ENCODE data around the gene DAG1. TPM values are rescaled to one million over a fixed set of nuclear protein-coding genes. Genes with fewer than 3 reads are reported as not detected.
A peak's percentile ranks its signal among the peaks of the same experiment; 100 is the strongest.

The DAG1 gene
- total and polyA plus RNA-seq, 7 donors, result 4.2 to 73.4 (median 42.8) TPM

DNA sequence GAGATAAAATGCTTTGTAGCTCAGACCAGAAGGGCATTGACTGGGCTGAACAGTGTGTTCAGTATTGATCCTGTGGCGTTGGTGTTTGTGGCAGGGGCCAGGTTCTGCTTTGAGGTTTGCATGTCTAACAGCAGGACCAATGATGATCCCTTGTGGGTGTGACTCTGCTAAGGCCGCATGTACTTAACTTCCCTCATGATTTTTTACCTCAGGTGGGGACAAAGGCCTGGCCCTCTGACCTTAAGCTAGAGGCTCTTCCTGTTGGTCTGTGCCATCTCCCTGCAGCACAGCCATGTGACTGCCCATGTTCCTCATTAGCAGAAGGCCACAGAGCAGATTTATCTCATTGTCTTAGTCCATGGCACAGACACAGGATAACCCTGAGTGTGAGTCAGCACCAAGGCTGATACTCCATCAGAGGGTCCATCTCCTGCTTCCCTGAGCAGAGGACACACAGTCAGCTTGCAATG is 49.9 kb downstream of the DAG1 start:
- Histone ChIP-seq H3K27me3 (no peaks in the 10 kb centered on the region), H3K27ac (peak overlapping the region in 1 of 4 donors; percentile 13), H3K4me1 (peaks cover 0 to 20% (median 17%) of the 10 kb centered on the region in 4 donors), H3K9me3 (no peaks in the 10 kb centered on the region), H3K4me3 (no peak overlapping the region), H3K36me3 (peaks cover 0 to 58% (median 13%) of the 10 kb centered on the region in 4 donors)
- no peak for DNase-seq
- intact Hi-C loops (cut with DNase I), result no loop called here
- WGBS, 2 donors, result 85 to 88% methylated on average over 2 of the region's 2 CpGs
- TF ChIP-seq POLR2A (IDR thresholded peaks at IDR 0.05), result no peak

DNA sequence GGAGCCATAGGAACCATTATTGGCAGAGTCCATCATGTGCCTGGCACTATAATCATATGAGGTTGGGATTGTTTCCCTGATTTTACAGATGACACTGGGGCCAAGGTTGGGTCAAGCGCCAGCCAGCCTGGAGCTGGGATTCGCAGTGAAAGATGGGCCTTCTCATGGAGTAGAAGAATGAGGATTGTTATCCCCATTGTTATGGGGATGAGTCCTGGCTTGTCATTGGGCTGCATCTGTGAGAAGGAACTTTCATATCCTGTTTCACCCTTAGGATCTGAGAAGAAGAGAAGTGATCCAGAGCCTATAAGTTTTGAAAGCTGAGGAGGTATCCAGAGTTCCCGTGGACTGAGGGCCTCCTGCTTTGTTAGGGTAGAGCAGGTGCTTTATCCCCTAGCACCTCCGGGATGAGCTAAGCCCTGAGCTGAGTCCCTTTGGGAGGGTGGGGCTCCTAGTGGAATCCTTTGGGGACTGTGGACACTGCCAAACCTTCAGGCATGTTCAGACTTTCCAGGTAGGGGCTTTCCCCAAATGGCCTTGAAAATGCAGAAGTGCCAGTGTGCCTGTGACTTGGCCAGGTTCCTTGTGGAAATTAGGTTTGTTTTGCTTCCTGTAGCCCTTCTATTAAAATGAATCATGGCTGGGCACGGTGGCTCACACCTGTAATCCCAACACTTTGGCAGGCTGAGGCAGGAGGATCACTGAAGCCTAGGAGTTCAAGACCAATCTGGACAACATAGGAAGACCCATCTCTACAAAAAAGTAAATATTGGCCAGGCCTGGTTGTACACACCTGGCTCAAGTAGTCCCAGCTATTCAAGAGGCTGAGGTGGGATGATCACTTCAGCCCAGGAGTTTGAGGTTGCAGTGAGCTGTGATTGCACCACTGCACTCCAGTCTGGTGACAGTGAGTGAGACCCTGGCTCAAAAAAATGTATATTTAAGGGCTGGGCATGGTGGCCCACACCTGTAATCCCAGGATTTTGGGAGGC is 54.0 kb downstream of the DAG1 start:
- Histone ChIP-seq H3K4me1 (peaks cover 0 to 9% (median 7%) of the 10 kb centered on the region in 4 donors), H3K27me3 (no peaks in the 10 kb centered on the region), H3K27ac (no peak overlapping the region), H3K36me3 (peaks cover 0 to 25% (median 4%) of the 10 kb centered on the region in 4 donors), H3K9me3 (no peaks in the 10 kb centered on the region), H3K4me3 (no peak overlapping the region)
- 60 to 74% methylated on average over 5 of the region's 5 CpGs for WGBS, 2 donors
- TF ChIP-seq POLR2A (IDR thresholded peaks at IDR 0.05), result no peak
- TF ChIP-seq EP300 (IDR thresholded peaks at IDR 0.05), result no peak
- TF ChIP-seq POLR2AphosphoS5 (IDR thresholded peaks at IDR 0.05), result no peak
- no peak for TF ChIP-seq CTCF (IDR thresholded peaks at IDR 0.05)
- intact Hi-C loops (cut with DNase I), result no loop called here
- no peak for DNase-seq

DNA sequence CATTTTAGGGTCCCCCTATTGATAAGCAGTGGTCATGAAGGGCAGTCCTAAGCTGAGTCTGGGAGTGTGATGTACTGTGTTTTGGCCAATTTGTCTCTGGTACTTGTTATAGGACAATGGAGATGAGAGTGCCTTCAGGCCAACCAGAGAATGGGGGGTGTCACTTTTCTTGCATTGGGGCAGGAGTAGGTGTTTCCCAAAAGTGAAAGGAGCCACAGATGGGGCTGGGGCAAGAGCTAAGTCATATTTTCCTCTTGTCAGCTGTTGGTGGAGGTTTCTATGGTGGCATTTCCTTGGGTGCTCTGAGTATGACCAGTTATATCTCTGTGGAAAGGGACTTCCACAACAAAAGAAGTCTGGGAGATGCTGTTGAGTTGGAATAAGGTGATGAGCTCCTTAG is 59.5 kb downstream of the DAG1 start:
- H3K4me1 ChIP-seq, result peaks cover 0 to 8% (median 1%) of the 10 kb centered on the region in 4 donors
- TF ChIP-seq POLR2A (IDR thresholded peaks at IDR 0.05) (no peak), EP300 (IDR thresholded peaks at IDR 0.05) (no peak), POLR2AphosphoS5 (IDR thresholded peaks at IDR 0.05) (no peak), CTCF (IDR thresholded peaks at IDR 0.05) (no peak)
- intact Hi-C loops (cut with DNase I), result no loop called here
- no peak for DNase-seq
- no peaks in the 10 kb centered on the region for H3K27me3 ChIP-seq
- peaks cover 12 to 47% (median 33%) of the 10 kb centered on the region in 4 donors for H3K36me3 ChIP-seq
- H3K27ac ChIP-seq, result no peak overlapping the region
- no peaks in the 10 kb centered on the region for H3K9me3 ChIP-seq
- no peak overlapping the region for H3K4me3 ChIP-seq

DNA sequence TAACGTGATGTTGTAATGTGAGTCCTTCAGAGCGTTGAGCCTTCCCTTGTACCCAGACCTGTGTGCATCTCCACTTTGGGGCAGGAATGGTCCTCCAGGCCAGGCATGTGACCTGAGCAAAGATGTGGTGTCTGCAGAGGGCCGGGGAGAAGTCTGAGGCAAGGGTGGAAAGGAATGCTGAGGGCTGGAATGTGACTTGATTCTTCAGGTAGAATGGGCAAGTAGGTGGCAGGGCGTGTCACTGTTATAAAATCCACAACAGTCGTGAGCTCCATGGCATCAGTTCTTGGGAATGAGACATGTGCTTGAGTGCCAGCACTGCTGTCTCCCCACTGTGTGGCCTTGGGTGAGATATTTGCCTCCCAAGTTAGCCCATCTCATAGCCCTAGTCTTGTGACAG is 60.2 kb downstream of the DAG1 start:
- no peaks in the 10 kb centered on the region for H3K9me3 ChIP-seq
- intact Hi-C loops (cut with DNase I), result no loop called here
- no peak overlapping the region for H3K4me3 ChIP-seq
- H3K27me3 ChIP-seq, result no peaks in the 10 kb centered on the region
- peaks cover 0 to 15% (median 7%) of the 10 kb centered on the region in 4 donors for H3K4me1 ChIP-seq
- DNase-seq, result no peak
- 66 to 88% methylated on average over 5 of the region's 5 CpGs for WGBS, 2 donors
- peaks cover 12 to 47% (median 30%) of the 10 kb centered on the region in 4 donors for H3K36me3 ChIP-seq
- no peak overlapping the region for H3K27ac ChIP-seq
- TF ChIP-seq POLR2AphosphoS5 (IDR thresholded peaks at IDR 0.05) (no peak), CTCF (IDR thresholded peaks at IDR 0.05) (no peak), EP300 (IDR thresholded peaks at IDR 0.05) (no peak), POLR2A (IDR thresholded peaks at IDR 0.05) (no peak)

DNA sequence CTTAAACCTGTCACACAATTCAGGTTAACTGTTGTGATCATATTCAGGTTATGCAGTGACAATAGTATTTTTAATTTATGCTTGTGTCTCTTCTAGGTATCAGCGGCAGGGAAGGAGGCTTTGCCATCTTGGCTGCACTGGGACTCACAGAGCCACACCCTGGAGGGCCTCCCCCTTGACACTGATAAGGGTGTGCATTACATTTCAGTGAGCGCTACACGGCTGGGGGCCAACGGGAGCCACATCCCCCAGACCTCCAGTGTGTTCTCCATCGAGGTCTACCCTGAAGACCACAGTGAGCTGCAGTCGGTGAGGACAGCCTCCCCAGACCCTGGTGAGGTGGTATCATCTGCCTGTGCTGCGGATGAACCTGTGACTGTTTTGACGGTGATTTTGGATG is 60.6 kb downstream of the DAG1 start:
- 92 to 95% methylated on average over 8 of the region's 8 CpGs for WGBS, 2 donors
- H3K4me1 ChIP-seq, result peaks cover 0 to 16% (median 10%) of the 10 kb centered on the region in 4 donors
- TF ChIP-seq CTCF (IDR thresholded peaks at IDR 0.05) (no peak), POLR2AphosphoS5 (IDR thresholded peaks at IDR 0.05) (no peak), EP300 (IDR thresholded peaks at IDR 0.05) (no peak), POLR2A (IDR thresholded peaks at IDR 0.05) (no peak)
- no peaks in the 10 kb centered on the region for H3K9me3 ChIP-seq
- intact Hi-C loops (cut with DNase I), result no loop called here
- H3K36me3 ChIP-seq, result peaks cover 12 to 48% (median 30%) of the 10 kb centered on the region in 4 donors
- H3K4me3 ChIP-seq, result no peak overlapping the region
- no peak overlapping the region for H3K27ac ChIP-seq
- no peaks in the 10 kb centered on the region for H3K27me3 ChIP-seq
- no peak for DNase-seq

Data from sigmoid colon (tissue), 7 donors.